Peyer's patch (tissue), 4 donors: ENCODE data around the gene PLCH2.

Experiments
- CTCF ChIP-seq, 6 experiments: fragments of 450-650 bp in 4 of 6; fragments of 200-600 bp in 2 of 6; sonication (generic) in 1 of 6; IDR thresholded peaks; one replicate each; pipeline ENCODE4 v1.5.1; 2017 to 2019; ENCODE audit warnings: antibody characterized with exemption in 6 of 6, mild to moderate bottlenecking in 3 of 6, moderate library complexity in 1 of 6
- POLR2A ChIP-seq, 2 donors: fragments of 450-650 bp; IDR thresholded peaks; one replicate each; pipeline ENCODE4 v1.5.1; 2017; ENCODE audit warnings: antibody characterized with exemption in 2 of 2, mild to moderate bottlenecking in 2 of 2, moderate library complexity in 2 of 2

GRCh38 chr1:2538872-2539271 is 62.8 kb downstream of the PLCH2 start:
- TF ChIP-seq POLR2A (IDR thresholded peaks at IDR 0.05), result no peak
- TF ChIP-seq CTCF (IDR thresholded peaks at IDR 0.05), result no peak
